AG04450 (cell line): Measurements from ENCODE around the gene PPP2R2C. TPM values are rescaled to one million over a fixed set of nuclear protein-coding genes. Genes with fewer than 3 reads are reported as not detected.

Experiments
- CTCF ChIA-PET: fragments of 300-600, 350-600 bp; formaldehyde crosslinking; extraction: SDS; loops from one replicate; lab custom pipeline; 2022; ENCODE audit warnings: antibody characterized with exemption, inconsistent platforms; lab: Charles Lee
- POLR2A ChIA-PET: fragments of 350-600 bp; formaldehyde crosslinking; extraction: SDS; loops from one replicate; lab custom pipeline; 2021; ENCODE audit warnings: antibody characterized with exemption, inconsistent platforms; lab: Yijun Ruan, JAX
- DNase-seq: peaks from one replicate; pipeline ENCODE4 v3.0.0-alpha.2; 2011; ENCODE audit warnings: low read depth, low spot score
- H3K27ac ChIP-seq: one replicate; pipeline ENCODE4 v1.5.1; 2012; ENCODE audit warnings: low read depth, low read length, control low read depth
- H3K27me3 ChIP-seq: one replicate; pipeline ENCODE4 v1.6.0; 2012; ENCODE audit warnings: low read length; ENCODE audit not compliant: control insufficient read depth, insufficient read depth
- H3K4me3 ChIP-seq: 2 replicates; pipeline ENCODE4 v1.5.1; 2011; ENCODE audit warnings: mild to moderate bottlenecking, low read depth, low read length, control low read depth
- H3K9me3 ChIP-seq: 2 replicates; pipeline ENCODE4 v1.5.1; 2012; ENCODE audit warnings: low read length; ENCODE audit not compliant: control insufficient read depth, insufficient read depth
- CTCF ChIP-seq: IDR thresholded peaks from 2 replicates; pipeline ENCODE4 v1.5.1; 2011; ENCODE audit warnings: low read depth, low read length, control low read depth, inconsistent platforms
- polyA plus RNA-seq: library from polyadenylated mRNA; depleted of rRNA; stranded (reverse); fragments of >200 nt; gene quantifications from 2 replicates; pipeline ENCODE4 v1.2.3, GENCODE V29; 2011

Gene PPP2R2C
- polyA plus RNA-seq, 1 experiment = 0.07 TPM

GRCh38 chr4:6368601-6369000 lies 103.8 kb downstream of the PPP2R2C start:
- H3K27ac ChIP-seq = no peak overlapping the region
- H3K4me3 ChIP-seq = no peak overlapping the region
- no peak for DNase-seq
- H3K9me3 ChIP-seq = no peaks in the 10 kb centered on the region
- TF ChIP-seq CTCF = no peak
- peaks cover 5% of the 10 kb centered on the region for H3K27me3 ChIP-seq
- ChIA-PET POLR2A (no interaction called here), CTCF (no interaction called here)

- no peak for DNase-seq
- no peak for TF ChIP-seq CTCF
- CTCF ChIA-PET = no interaction called here
- Histone ChIP-seq H3K27ac (no peak overlapping the region), H3K4me3 (no peak overlapping the region), H3K27me3 (peaks cover 5% of the 10 kb centered on the region), H3K9me3 (no peaks in the 10 kb centered on the region)
- POLR2A ChIA-PET = no interaction called here
These were observed 104.3 kb downstream of the PPP2R2C start for GRCh38 chr4:6368096-6368495.

- Histone ChIP-seq H3K27me3 (peaks cover 5% of the 10 kb centered on the region), H3K27ac (no peak overlapping the region), H3K4me3 (no peak overlapping the region), H3K9me3 (no peaks in the 10 kb centered on the region)
- CTCF ChIA-PET = no interaction called here
- POLR2A ChIA-PET = no interaction called here
- DNase-seq = no peak
- TF ChIP-seq CTCF = no peak
These were observed 105.0 kb downstream of the PPP2R2C start for GRCh38 chr4:6367371-6367851.

- no peak for TF ChIP-seq CTCF
- Histone ChIP-seq H3K4me3 (no peak overlapping the region), H3K27ac (no peak overlapping the region), H3K27me3 (peaks cover 5% of the 10 kb centered on the region), H3K9me3 (no peaks in the 10 kb centered on the region)
- CTCF ChIA-PET = no interaction called here
- POLR2A ChIA-PET = no interaction called here
- DNase-seq = no peak
These were observed 105.8 kb downstream of the PPP2R2C start for GRCh38 chr4:6366581-6366980.

GRCh38 chr4:6365545-6366086 lies 106.8 kb downstream of the PPP2R2C start:
- Histone ChIP-seq H3K27me3 (peaks cover 5% of the 10 kb centered on the region), H3K4me3 (no peak overlapping the region), H3K9me3 (no peaks in the 10 kb centered on the region), H3K27ac (no peak overlapping the region)
- TF ChIP-seq CTCF = no peak
- ChIA-PET CTCF (no interaction called here), POLR2A (no interaction called here)
- DNase-seq = no peak
